GM12891 (cell line): ENCODE data around the gene IL10RA.
"Not testable (repeated sequence)": the region's sequence is repeated elsewhere in the genome, so short reads cannot be mapped to it uniquely, and the experiment has no call there.

ENCODE experiments used
- PAX5 ChIP-seq: IDR thresholded peaks from 2 replicates; pipeline ENCODE4 v1.6.1; 2011; ENCODE audit warnings: low read length, moderate library complexity, mild to moderate bottlenecking; ENCODE audit not compliant: insufficient read depth, severe bottlenecking
- POLR2A ChIP-seq: IDR thresholded peaks from 2 replicates; pipeline ENCODE4 v1.6.1; 2011; ENCODE audit warnings: low read depth, low read length, control low read depth
- POLR2AphosphoS5 ChIP-seq: IDR thresholded peaks from 2 replicates; pipeline ENCODE4 v1.6.1; 2011; ENCODE audit warnings: low read depth, low read length, control low read depth
- POU2F2 ChIP-seq: IDR thresholded peaks from 2 replicates; pipeline ENCODE4 v1.6.1; 2011; ENCODE audit warnings: low read depth, mild to moderate bottlenecking, control low read depth, low read length, moderate library complexity
- SPI1 ChIP-seq: IDR thresholded peaks from 2 replicates; pipeline ENCODE4 v1.6.1; 2011; ENCODE audit warnings: low read depth, low read length, control low read depth
- TAF1 ChIP-seq: IDR thresholded peaks from 2 replicates; pipeline ENCODE4 v1.6.1; 2011; ENCODE audit warnings: low read depth, low read length, control low read depth

DNA sequence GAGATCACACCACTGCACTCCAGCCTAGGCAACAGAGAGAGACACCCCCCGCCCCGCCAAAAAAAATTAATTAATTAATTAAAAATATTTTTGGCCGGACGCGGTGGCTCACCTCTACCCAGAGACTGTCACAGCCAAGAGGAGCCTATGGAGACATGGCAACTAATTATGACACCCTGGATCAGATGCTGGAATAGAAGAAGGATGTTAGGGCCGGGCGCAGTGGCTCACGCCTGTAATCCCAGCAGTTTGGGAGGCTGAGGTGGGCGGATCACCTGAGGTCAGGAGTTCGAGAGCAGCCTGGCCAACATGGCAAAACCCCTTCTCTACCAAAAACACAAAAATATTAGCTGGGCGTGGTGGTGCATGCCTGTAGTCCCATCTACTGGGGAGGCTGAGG lies 37.7 kb upstream of the IL10RA start:
- not testable (repeated sequence) for TF ChIP-seq POLR2A, POU2F2, TAF1, POLR2AphosphoS5, SPI1, PAX5
